Neural cell (in vitro differentiated cells): Measurements from ENCODE around the gene CASKIN1.

Experiments
- CTCF ChIP-seq: fragments of 450-650 bp; IDR thresholded peaks from 2 replicates; pipeline ENCODE4 v1.5.1; 2014; ENCODE audit warnings: antibody characterized with exemption, mild to moderate bottlenecking, moderate library complexity; ENCODE audit not compliant: poor library complexity, severe bottlenecking
- EZH2 ChIP-seq: fragments of 200-600, 300-800 bp; shearing (Covaris generic), sonication (generic); IDR thresholded peaks from 2 replicates; pipeline ENCODE4 v1.6.1; 2014; ENCODE audit warnings: antibody characterized with exemption, low read length, borderline replicate concordance, mild to moderate bottlenecking; ENCODE audit not compliant: insufficient read depth, poor library complexity, severe bottlenecking
- RAD21 ChIP-seq: fragments of 450-650 bp; conservative IDR thresholded peaks from 2 replicates; pipeline ENCODE4 v1.6.1; 2014; ENCODE audit warnings: antibody characterized with exemption, mild to moderate bottlenecking, moderate library complexity
- REST ChIP-seq: IDR thresholded peaks from 2 replicates; pipeline ENCODE4 v1.6.1; 2012; ENCODE audit warnings: borderline replicate concordance
- TAF1 ChIP-seq: IDR thresholded peaks from 2 replicates; pipeline ENCODE4 v1.6.1; 2012; ENCODE audit warnings: low read depth

GRCh38 chr16:2243781-2244180, 47.4 kb upstream of the CASKIN1 start:
- TF ChIP-seq RAD21 (no peak), CTCF (no peak), TAF1 (no peak), EZH2 (no peak), REST (no peak)
